SK-N-DZ (cell line): ENCODE results near the gene NOS3.

ENCODE experiments used
- DNase-seq: peaks from one replicate; pipeline ENCODE4 v3.0.0-alpha.2; 2015; ENCODE audit warnings: low spot score

NOS3 gene

DNA sequence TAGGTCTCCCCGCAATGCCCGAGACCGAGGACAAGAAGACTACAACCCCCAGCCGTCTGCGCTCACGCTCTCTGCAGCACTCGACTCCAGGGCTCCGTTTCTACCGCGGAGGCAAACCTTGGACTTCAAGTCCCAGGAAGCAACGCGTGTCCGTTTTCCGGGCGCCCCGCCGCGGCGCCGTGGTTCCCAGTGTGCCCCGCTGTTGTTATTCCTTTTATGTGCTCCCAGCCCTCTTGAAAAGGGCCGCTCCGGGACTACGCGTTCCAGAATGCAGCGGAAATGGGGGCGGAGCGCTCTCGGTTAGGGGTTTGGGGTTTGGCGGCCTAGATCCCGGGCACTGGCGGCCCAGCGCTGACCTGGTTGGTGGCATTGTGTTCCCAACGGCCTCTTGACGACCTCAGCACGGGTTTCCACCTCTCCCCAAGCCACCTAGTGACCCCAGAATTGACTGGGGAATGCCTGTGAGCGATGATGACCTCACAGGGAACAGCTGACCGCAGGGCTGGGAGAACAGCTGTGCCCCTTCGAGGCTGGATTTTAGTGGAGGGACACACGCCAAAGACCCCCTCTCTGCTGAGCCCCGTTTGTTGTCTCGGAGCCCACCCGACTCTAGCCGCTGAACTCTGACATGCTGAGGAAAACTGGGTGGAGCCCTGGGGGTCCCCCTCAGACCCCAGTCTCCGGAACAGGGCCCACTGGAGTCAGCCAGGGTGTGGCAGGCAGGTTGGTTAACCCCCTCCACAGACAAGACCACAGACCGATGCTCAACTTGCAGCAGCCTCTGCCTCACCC, 67.4 kb downstream of the NOS3 start:
- peak; percentile 100 for DNase-seq

DNA sequence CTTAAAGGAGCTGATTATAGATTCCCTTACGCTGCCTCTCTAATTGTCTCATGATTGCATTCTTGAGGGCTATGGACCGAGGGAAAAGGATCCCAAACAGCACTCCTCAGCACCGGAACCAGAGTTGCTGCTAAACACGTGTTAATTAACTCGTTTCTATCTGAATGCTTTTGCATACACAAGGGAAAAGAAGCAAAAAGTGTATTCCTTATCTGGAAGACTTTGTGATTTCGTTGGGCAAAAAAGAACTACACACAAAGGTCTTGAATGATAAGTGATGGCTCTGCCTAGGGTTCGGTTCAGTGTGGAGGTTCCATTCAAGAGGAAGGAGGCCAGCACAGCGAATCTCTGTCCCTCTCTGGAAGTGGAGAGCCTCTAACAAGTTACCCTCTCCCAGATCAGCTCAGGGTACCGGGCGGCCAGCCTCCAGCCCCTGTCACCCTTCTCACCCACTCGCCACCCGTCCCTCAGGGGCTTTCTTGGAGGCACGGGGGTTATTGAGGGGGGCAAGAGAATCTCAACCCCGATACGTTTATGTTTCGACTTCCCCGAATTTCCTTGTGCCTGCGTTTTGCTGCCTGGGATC, 68.1 kb downstream of the NOS3 start:
- DNase-seq, result no peak

DNA sequence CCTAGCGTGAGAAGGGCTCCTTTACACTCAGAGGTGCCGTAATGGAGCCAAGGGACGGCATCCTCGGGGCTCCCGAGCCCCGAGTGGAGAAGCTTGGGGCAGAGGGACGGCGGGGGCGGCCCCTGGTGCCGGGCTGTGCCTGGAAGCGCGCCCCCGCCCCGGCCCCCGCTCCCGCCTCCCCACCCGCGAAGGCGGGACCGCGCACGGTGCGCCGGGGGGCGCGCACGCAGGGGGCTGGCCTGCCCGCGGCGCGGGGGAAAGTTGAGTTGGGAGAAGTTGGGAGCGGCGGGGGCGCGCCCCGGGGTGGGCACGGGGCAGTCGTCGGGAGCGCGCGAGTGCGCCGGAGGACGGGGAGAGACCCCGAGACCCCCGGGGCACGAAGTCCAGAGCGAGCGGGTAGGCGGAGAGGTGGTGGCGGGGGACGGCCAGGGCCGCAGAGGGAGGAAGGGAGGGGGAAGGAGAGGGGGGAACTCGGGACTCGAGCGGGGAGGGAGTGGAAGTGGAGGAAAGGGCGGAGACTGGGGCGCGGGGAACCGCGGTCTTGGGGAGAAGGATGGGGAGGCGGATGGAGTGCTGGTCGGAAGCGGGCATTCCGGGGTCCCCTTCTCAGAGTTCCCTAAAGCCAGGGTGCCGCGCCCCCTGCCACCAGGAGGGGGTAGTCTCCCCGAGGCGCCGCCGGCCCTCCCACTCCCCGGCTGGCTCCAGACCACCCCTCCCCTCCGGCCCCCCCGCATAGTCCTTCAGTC, 68.7 kb downstream of the NOS3 start, which contains the start of gene SLC4A2:
SLC4A2 (plus strand) TSS at position 223 of the 746 bp plus-strand sequence. CDS start 2,399 bp downstream, outside the sequence.
- peak; percentile 70 for DNase-seq

DNA sequence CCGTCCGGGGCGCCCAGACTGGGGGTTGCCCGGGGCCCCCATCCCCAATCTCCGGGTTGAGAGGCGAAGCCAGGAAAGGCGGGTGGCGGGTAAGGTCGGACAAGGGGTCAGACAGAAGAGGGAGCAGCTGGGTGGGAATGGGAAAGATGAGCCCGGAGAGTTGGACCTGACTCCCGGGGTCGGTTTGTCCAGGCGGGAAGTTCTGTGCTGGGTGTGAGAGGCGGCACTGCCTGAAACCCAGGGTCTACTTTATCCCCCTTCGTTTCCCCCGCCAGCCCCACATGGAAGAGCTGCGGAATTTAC, 69.2 kb downstream of the NOS3 start:
- no peak for DNase-seq

DNA sequence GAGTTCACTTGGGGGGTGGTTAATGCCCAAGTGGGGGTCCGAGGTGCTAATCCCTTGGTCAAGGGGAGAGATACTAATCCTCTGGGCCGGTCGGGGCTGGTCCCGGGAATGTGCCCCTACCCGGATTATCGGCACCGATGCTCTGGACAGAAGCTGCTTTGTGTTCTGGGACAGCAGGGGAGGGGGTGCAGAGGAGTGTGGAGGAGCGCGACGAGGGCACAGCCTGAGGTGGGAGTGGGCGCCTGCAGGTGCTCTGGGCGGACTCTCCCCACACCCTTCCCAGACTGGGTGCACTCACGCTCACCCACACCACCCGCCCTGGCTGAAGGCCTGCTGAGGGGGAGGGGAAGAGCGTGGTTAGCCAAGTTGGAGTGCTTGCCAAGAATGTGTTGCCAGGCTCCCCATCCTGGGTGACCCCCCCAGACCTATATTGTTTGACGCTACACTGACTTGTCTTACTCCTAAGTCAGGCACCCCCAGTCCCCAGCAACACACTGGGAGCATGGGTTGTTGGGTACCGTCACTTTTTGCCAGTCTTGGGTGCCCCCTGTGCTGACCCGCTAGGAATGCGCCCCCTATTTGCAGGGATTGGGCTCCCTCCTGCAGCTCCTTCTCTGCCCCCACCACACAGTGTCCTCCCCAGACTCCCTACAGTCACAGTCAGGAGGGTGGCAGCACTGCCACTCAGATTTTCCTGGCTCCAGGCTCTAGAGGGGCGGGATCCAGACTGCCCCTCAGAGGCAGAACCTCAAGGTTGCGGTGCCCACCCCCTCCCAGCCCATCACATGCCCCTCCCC, 69.8 kb downstream of the NOS3 start:
- no peak for DNase-seq

DNA sequence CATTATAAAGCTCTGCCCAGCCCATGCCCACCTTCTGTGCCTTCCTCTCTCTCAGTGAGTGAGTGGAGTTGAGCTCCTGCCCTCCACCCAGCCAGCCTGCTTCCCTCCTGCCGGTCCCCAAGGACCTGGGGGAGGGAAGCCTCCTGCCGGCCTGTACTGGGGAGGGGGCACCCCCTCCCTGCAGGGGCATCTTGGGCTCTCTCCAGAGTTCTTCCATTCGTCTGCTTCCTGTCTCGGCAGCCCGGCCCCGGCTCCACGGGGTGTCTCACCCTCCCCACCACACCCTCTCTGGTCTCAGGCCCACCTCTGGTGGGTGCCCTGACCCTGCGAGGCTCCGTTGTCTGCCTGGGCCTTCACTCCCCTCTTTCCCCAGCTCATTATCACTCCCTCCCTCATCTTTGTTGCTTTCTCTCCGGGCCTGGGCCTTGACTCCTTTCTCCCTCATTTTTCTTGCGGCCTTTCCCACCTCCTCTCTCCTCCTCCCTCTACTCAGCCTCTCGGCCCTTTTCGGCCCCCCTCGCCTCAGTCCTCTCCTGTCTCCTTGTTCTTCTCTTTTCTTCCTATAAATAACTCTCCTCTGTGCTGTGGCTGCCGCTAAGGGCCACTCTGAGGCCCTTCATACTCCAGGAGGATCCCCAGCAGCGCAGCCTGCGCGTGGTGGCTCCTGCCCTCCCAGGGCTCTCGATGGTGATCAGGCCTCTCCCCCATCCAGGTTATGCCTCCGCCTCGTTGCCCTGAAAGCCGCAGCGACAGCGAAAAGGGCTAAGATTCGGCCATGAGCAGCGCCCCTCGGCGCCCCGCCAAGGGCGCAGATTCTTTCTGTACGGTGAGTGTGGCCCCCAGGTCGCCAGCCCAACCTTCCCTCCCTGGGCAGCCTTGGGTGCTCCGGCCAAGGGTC, 70.6 kb downstream of the NOS3 start:
- DNase-seq, result no peak

DNA sequence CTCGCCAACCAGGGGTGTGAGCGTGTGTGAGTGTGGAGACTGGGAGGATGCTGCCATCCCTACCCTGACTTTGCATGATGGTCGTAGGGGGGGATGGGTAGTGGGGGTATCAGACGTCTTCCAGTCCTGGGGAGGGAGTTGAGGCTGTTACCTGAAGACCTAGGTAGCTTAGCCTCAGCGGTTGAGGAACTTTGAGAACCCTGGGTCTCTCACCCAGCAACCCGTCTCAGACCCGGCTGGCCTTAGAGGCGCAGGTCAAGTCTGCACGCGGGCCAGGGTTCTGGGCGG, 71.2 kb downstream of the NOS3 start:
- no peak for DNase-seq

DNA sequence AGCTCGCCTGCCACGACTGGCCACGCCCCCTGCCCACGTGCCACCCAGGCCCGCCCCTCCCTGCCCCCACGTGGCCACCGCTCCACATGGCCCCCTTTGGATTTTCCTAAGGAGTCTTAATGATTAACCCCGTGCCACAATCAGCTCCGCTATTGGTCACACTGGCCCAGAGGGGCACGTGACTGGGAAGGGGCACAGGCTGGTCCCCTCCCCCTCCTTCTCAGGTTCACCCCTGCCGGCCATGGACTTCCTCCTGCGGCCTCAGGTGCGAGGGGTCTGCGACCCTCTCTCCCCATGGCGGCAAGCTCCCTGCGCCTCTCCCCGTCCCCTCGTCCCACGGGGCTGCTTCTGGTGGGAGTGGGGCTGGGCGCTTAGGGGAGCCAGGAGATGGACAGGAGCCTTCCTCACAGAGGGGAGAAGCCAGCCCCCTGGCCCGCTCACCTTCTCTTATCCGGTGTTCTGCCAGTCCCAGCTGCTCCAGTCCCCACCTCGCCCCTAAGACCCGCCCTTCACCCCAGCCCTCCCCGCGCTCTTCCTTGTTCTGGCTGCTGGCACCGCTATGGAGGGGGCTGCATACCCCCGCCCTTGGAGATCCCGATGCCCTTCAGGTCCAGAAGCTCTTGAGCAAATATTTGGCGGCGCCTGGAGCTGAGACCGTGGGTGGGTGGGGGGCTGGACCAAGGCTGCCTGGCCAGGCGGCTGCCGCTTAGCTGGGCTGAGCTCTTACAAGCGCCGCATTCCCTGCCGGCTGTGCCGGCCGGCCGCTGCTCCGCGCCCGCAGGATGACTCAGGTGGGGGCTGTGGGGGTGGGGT, 71.8 kb downstream of the NOS3 start:
- DNase-seq, result peak; percentile 90

DNA sequence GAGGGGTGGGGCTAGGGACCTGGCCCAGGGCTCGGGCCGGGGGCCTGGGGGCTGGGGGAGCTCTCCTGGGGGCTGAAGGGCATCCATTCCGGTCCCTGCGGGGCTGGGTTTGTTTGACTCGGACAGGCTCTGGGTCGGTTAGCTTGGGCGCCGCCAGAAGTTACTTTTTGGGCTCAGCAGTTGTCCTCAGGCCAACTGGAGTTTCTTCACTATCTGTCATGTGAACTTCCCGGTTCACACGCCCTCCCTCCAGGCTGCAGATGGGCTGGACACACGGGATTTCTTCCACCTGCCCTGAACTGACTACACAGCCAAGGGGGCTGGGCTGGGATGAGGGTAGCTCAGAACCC, 72.4 kb downstream of the NOS3 start:
- DNase-seq, result no peak
